Astrocyte of the spinal cord (primary cell): Measurements from ENCODE around the gene XYLB.

ENCODE experiments used
- DNase-seq: peaks from one replicate; pipeline ENCODE4 v3.0.0; 2011; ENCODE audit warnings: low read depth, low spot score
- H3K4me3 ChIP-seq: 2 replicates; pipeline ENCODE4 v1.5.1; 2011; ENCODE audit warnings: low read depth, mild to moderate bottlenecking, low read length, moderate library complexity
- CTCF ChIP-seq: IDR thresholded peaks from 2 replicates; pipeline ENCODE4 v1.5.1; 2012; ENCODE audit warnings: low read depth, mild to moderate bottlenecking, low read length, inconsistent platforms
- in situ Hi-C: cut with HindIII; loops from 2 replicates; pipeline ENCODE4 v1.10.0; 2017; ENCODE audit warnings: low sequenced_read_pairs

The XYLB gene

GRCh38 chr3:38375072-38375471, 28.5 kb downstream of the XYLB start:
- H3K4me3 ChIP-seq: no peak overlapping the region
- in situ Hi-C loops: no loop called here
- DNase-seq: no peak
- no peak for TF ChIP-seq CTCF

DNA sequence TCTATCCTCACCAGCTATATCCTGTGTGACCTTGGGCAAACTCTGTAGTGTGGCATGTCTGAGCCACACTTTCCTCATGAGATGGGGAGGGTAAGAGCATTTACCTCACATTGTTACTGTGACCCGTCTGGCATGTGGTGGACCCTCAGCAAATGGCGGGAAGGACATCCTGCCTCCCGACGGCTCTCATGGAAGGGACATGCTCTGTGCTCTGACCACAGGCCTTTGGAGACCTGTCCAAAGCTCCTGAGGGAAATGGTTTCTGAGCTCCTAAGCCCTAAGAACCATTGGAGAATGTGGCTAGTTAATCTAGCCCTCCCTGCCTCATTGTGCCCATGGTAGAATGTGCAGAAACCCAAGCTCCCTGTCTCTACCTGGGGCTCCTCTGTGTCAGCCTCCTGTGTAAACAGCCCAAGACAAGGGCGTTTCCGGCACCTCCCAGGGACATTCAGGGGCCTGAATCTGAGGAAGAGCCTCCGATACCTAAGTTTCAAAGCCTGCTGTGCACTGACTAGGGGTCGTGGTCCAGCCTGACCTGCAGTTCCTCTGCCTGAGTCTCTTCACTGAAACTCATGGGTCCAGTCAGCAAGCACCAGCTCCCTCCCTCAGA, 29.0 kb downstream of the XYLB start:
- TF ChIP-seq CTCF: no peak

DNA sequence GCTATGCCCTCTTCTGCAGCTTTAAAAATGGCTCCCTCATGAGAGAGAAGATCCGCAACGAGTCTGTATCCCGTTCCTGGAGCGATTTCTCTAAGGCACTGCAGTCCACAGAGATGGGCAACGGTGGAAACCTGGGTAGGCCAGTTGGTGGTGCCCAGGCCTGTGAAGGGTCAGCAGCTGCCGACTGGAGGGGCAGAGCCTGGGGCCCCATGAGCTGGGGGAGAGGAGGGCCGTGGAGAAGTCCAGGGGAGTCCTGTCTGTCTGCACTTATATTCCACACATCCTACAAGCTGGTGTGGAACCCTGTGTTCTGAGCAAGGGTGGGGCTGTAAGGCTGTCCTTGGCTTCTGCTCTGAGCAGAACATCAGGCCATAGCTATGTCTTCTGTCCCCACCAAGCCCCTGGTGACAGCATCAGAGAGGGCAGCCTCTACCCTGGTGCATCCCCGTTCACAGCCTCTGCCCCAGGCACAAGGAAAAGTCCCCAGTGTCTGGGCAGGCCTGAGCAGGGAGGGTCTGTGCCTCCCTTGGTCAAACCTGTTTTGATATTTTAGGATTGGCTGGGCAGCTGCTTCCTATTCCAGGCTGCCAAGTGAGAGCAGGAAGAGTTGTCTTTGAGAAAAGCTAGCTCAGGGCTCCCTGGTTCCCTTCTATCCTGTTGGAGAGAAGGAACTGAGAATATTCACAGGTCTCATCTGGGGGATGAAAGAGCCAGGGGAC, 29.7 kb downstream of the XYLB start:
- no peak for DNase-seq
- in situ Hi-C loops: no loop called here
- H3K4me3 ChIP-seq: no peak overlapping the region
- no peak for TF ChIP-seq CTCF

More for the DNA sequence above, 29.0 kb downstream of the XYLB start:
- H3K4me3 ChIP-seq: no peak overlapping the region
- no peak for DNase-seq
- in situ Hi-C loops: no loop called here

- in situ Hi-C loops: no loop called here
- no peak overlapping the region for H3K4me3 ChIP-seq
- no peak for TF ChIP-seq CTCF
- DNase-seq: no peak
These were observed 32.7 kb downstream of the XYLB start for GRCh38 chr3:38379201-38379770.

GRCh38 chr3:38382506-38383080, 36.0 kb downstream of the XYLB start:
- no peak overlapping the region for H3K4me3 ChIP-seq
- in situ Hi-C loops: no loop called here
- no peak for TF ChIP-seq CTCF
- DNase-seq: no peak

GRCh38 chr3:38383156-38383875, 36.7 kb downstream of the XYLB start:
- no peak for DNase-seq
- no peak for TF ChIP-seq CTCF
- in situ Hi-C loops: no loop called here
- H3K4me3 ChIP-seq: no peak overlapping the region
